ENCODE measurements around the gene MTLN. TPM values are rescaled to one million over a fixed set of nuclear protein-coding genes. Genes with fewer than 3 reads are reported as not detected.
A peak's percentile ranks its signal among the peaks of the same experiment; 100 is the strongest.

MTLN gene
- total and polyA plus RNA-seq, 2 of the 13 experiments (the other 11 are each of a cell fraction or from before 2014, with no cell fraction given) = 37.1 to 50.4 TPM

GRCh38 chr2:110211938-110212858, at the start of gene MTLN (continued):
- TF ChIP-seq PCBP1 (IDR thresholded peaks at IDR 0.05; ENCODE audit: borderline replicate concordance, low read depth, low read length) (no peak), MYNN (CRISPR knock-in tag; IDR thresholded peaks at IDR 0.05; ENCODE audit: low read depth) (peak; percentile 78; the same call in 1 of the 2 replicates), MAX (IDR thresholded peaks at IDR 0.05) (peak; percentile 96), ZNF501 (CRISPR knock-in tag; IDR thresholded peaks at IDR 0.05) (peak; percentile 92), ZSCAN25 (CRISPR knock-in tag; IDR thresholded peaks at IDR 0.05) (peak; percentile 75), TBL1XR1 (IDR thresholded peaks at IDR 0.05; ENCODE audit: borderline replicate concordance, low read length, partially characterized antibody) (peak; percentile 58), GPN1 (CRISPR knock-in tag; IDR thresholded peaks at IDR 0.05; ENCODE audit: borderline replicate concordance) (no peak), JARID2 (CRISPR knock-in tag; IDR thresholded peaks at IDR 0.05; ENCODE audit: insufficient replicate concordance) (no peak), SNAPC5 (CRISPR knock-in tag; IDR thresholded peaks at IDR 0.05; ENCODE audit: borderline replicate concordance) (peak; percentile 69; the same call in 1 of the 2 replicates), ZNF101 (CRISPR knock-in tag; IDR thresholded peaks at IDR 0.05; ENCODE audit: borderline replicate concordance, low read depth) (no peak), ZNF280D (CRISPR knock-in tag; IDR thresholded peaks at IDR 0.05) (peak; percentile 92; the same call in 1 of the 2 replicates), ZNF329 (CRISPR knock-in tag; IDR thresholded peaks at IDR 0.05; ENCODE audit: low read depth) (0 out of 2 replicates have a peak, but pooled peaks have one; percentile 54), NR2C2 (CRISPR knock-in tag; IDR thresholded peaks at IDR 0.05; ENCODE audit: borderline replicate concordance) (peak; percentile 96), ZNF235 (CRISPR knock-in tag; IDR thresholded peaks at IDR 0.05; ENCODE audit: borderline replicate concordance) (0 out of 2 replicates have a peak, but pooled peaks have one; percentile 34), ZNF414 (CRISPR knock-in tag; IDR thresholded peaks at IDR 0.05) (peak; percentile 82; the same call in 1 of the 2 replicates), ZNF230 (CRISPR knock-in tag; IDR thresholded peaks at IDR 0.05) (peak; percentile 91; the same call in 1 of the 2 replicates), ZNF691 (CRISPR knock-in tag; IDR thresholded peaks at IDR 0.05; ENCODE audit: borderline replicate concordance, low read depth) (peak; percentile 60; the same call in 1 of the 2 replicates), ZNF275 (CRISPR knock-in tag; IDR thresholded peaks at IDR 0.05; ENCODE audit: borderline replicate concordance) (no peak), ZNF839 (CRISPR knock-in tag; IDR thresholded peaks at IDR 0.05; ENCODE audit: borderline replicate concordance) (no peak; the same call in 1 of the 2 replicates), NR0B2 (CRISPR knock-in tag; IDR thresholded peaks at IDR 0.05) (peak; percentile 76; the same call in 1 of the 2 replicates)

All from HepG2 (cell line).